H54 (cell line): ENCODE measurements around the gene TMPRSS6.

ENCODE experiments used
- DNase-seq: peaks from one replicate; pipeline ENCODE4 v3.0.0; 2011; ENCODE audit warnings: low spot score, mixed read lengths; ENCODE audit not compliant: insufficient read length
- FAIRE-seq: peaks from 3 replicates; lab custom pipeline; 2011; peaks lifted over from hg19 to GRCh38; lab: Jason Lieb, UNC
- POLR2A ChIP-seq: IDR thresholded peaks from 2 replicates; pipeline ENCODE4 v1.6.1; 2011; ENCODE audit warnings: low read depth, mild to moderate bottlenecking, low read length

Gene TMPRSS6

DNA sequence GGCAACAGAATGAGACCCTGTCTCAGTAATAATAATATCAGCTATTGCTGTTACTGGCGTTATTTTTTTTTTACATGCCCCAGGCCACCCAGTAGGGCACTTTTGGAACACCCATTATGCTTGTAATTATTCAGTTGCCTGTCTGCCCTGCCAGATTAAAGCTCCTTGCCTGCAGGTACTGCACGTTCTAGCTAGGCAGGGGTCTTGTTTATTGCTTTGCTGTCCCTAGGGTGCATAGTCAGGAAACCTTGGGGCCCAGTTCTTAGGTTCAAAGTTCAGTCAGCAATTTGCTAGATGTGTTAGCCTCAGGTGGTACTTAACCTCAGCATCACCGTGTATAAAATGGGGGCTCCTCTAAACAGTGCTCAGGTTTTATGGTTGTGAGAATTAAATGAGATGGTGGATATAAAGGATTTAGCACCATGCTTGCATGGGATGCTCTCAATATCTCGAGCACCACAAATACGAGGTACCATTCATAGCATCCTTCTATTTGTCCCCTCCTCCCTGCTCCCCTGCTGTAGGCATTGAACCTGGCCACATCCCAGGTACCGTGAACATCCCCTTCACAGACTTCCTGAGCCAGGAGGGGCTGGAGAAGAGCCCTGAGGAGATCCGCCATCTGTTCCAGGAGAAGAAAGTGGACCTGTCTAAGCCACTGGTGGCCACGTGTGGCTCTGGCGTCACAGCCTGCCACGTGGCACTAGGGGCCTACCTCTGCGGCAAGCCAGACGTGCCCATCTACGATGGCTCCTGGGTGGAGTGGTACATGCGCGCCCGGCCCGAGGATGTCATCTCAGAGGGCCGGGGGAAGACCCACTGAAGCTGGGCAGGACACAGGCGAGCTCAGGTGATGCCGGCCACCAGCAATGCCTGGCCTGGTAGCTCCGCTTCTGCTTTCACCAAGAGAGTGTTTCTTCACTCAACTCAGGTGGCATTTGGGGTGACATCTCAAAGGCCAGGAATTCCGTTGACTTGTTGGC lies 80.5 kb downstream of the TMPRSS6 start:
- no peak for TF ChIP-seq POLR2A
- FAIRE-seq (no peak), DNase-seq (no peak)

DNA sequence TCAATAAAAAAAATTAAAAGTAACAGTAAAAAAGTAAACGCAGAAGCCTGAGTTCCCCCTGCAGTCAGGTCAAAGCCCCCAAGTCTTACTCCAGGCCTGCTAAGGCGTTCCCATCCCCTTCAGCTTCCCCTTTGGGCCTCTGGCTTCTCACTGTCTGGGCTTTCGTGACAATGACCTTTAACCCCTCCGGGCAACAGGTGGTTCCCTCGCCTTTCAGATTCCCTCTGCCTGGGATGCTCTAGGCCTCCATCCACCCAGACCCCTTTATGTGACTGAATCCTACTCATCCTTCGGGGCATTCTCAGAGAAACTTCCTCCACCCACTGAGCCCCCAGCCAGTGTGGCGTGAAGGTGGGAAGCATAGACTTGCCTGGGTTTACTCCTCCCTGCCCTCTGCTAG lies 82.0 kb downstream of the TMPRSS6 start:
- no peak for DNase-seq
- no peak for FAIRE-seq
- TF ChIP-seq POLR2A: no peak

GRCh38 chr22:37026325-37026724 lies 83.2 kb downstream of the TMPRSS6 start:
- FAIRE-seq (no peak), DNase-seq (no peak)
- TF ChIP-seq POLR2A: no peak

GRCh38 chr22:37025500-37026070 lies 83.9 kb downstream of the TMPRSS6 start:
- no peak for DNase-seq
- FAIRE-seq: no peak
- TF ChIP-seq POLR2A: no peak

GRCh38 chr22:37024339-37025157 lies 85.0 kb downstream of the TMPRSS6 start:
- DNase-seq: no peak
- no peak for FAIRE-seq
- TF ChIP-seq POLR2A: no peak

- FAIRE-seq (no peak), DNase-seq (no peak)
- TF ChIP-seq POLR2A: no peak
Measured at GRCh38 chr22:37023743-37024338, 85.7 kb downstream of the TMPRSS6 start.

- DNase-seq (no peak), FAIRE-seq (no peak)
- no peak for TF ChIP-seq POLR2A
Measured at GRCh38 chr22:37022483-37023337, 86.8 kb downstream of the TMPRSS6 start.

- peak; percentile 49 for DNase-seq
- no peak for TF ChIP-seq POLR2A
- FAIRE-seq: no peak
Measured at GRCh38 chr22:37021710-37022482, 87.6 kb downstream of the TMPRSS6 start.

GRCh38 chr22:37021041-37021440 lies 88.5 kb downstream of the TMPRSS6 start:
- FAIRE-seq: no peak
- DNase-seq: no peak
- TF ChIP-seq POLR2A: no peak

- DNase-seq: peak; percentile 19
- FAIRE-seq: no peak
- TF ChIP-seq POLR2A: no peak
Measured at GRCh38 chr22:37020192-37020479, 89.4 kb downstream of the TMPRSS6 start.

GRCh38 chr22:37019309-37020191 lies 90.0 kb downstream of the TMPRSS6 start, which contains the start of the genes MPST and TST:
Gene MPST, plus strand, starts transcription at chr22:37019742. Its CDS starts 95 bp downstream, at chr22:37019837.
Gene TST, minus strand, starts transcription at chr22:37019447. Its CDS starts 715 bp downstream, at chr22:37018732.
- FAIRE-seq: no peak
- TF ChIP-seq POLR2A: peak; percentile 72
- DNase-seq: peak; percentile 69

- no peak for TF ChIP-seq POLR2A
- FAIRE-seq (no peak), DNase-seq (no peak)
Measured at GRCh38 chr22:37018815-37019308, 90.7 kb downstream of the TMPRSS6 start.
